Neural crest cell (in vitro differentiated cells): ENCODE results near the gene BPI. TPM values are rescaled to one million over a fixed set of nuclear protein-coding genes. Genes with fewer than 3 reads are reported as not detected.
"Not testable (repeated sequence)": the region's sequence is repeated elsewhere in the genome, so short reads cannot be mapped to it uniquely, and the experiment has no call there.

Experiments used
- DNase-seq: peaks from one replicate; pipeline ENCODE4 v3.0.0; 2021; ENCODE audit warnings: low read depth, mixed read lengths, low spot score
- H3K27ac Mint-ChIP-seq: one replicate; pipeline ENCODE4 v1.8.0; 2021; ENCODE audit warnings: mild to moderate bottlenecking, mixed read lengths; ENCODE audit not compliant: unreplicated experiment
- H3K27me3 Mint-ChIP-seq: 2 replicates; pipeline ENCODE4 v1.8.0; 2021; ENCODE audit warnings: low read depth, mild to moderate bottlenecking, mixed read lengths
- H3K36me3 Mint-ChIP-seq: 2 replicates; pipeline ENCODE4 v1.8.0; 2021; ENCODE audit warnings: low read depth, mild to moderate bottlenecking, mixed read lengths
- H3K4me1 Mint-ChIP-seq: 2 replicates; pipeline ENCODE4 v1.8.0; 2021; ENCODE audit warnings: mixed read lengths
- H3K4me3 Mint-ChIP-seq: one replicate; pipeline ENCODE4 v1.8.0; 2021; ENCODE audit warnings: mild to moderate bottlenecking, mixed read lengths
- H3K9me3 Mint-ChIP-seq: 2 replicates; pipeline ENCODE4 v1.8.0; 2021; ENCODE audit warnings: mixed read lengths
- total RNA-seq: library from RNA; stranded (reverse); gene quantifications from 2 replicates; pipeline ENCODE4 v1.2.1, GENCODE V29; 2021
- TF ChIP-seq, protein P1 (sequence below): fragments of 200-600 bp; sonication (generic); conservative IDR thresholded peaks from 2 replicates; pipeline ENCODE4 v1.5.0; 2021; ENCODE audit warnings: antibody characterized with exemption, mild to moderate bottlenecking

BPI gene
- total RNA-seq, 1 donor from 2014 or later: not detected

DNA sequence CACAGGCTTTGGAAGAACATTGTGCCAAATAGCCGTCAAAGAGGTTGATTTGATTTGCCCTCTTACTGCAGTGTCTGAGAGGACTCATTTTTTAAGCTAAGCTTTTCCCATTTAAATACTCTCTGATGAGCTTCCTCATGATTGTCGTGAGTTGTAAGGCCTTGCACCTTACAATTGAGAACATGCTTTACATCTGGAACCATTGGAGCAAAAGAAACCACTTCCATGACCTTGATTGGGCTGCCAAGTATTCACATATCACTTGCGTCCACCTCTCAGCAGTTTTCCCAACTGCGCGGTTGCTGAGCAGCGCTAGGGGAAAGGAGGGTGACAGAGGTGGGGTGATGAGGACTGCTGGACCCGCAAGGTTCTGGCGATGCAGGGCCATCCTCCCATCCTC, 30.1 kb downstream of the BPI start:
- Mint-ChIP-seq H3K27me3 (peaks cover 5% of the 10 kb centered on the region), H3K36me3 (no peaks in the 10 kb centered on the region), H3K27ac (no peak overlapping the region), H3K4me1 (peaks cover 9% of the 10 kb centered on the region), H3K9me3 (peaks cover 6% of the 10 kb centered on the region), H3K4me3 (no peak overlapping the region)
- no peak for DNase-seq
- TF ChIP-seq, protein P1, sequence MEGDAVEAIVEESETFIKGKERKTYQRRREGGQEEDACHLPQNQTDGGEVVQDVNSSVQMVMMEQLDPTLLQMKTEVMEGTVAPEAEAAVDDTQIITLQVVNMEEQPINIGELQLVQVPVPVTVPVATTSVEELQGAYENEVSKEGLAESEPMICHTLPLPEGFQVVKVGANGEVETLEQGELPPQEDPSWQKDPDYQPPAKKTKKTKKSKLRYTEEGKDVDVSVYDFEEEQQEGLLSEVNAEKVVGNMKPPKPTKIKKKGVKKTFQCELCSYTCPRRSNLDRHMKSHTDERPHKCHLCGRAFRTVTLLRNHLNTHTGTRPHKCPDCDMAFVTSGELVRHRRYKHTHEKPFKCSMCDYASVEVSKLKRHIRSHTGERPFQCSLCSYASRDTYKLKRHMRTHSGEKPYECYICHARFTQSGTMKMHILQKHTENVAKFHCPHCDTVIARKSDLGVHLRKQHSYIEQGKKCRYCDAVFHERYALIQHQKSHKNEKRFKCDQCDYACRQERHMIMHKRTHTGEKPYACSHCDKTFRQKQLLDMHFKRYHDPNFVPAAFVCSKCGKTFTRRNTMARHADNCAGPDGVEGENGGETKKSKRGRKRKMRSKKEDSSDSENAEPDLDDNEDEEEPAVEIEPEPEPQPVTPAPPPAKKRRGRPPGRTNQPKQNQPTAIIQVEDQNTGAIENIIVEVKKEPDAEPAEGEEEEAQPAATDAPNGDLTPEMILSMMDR: no peak

DNA sequence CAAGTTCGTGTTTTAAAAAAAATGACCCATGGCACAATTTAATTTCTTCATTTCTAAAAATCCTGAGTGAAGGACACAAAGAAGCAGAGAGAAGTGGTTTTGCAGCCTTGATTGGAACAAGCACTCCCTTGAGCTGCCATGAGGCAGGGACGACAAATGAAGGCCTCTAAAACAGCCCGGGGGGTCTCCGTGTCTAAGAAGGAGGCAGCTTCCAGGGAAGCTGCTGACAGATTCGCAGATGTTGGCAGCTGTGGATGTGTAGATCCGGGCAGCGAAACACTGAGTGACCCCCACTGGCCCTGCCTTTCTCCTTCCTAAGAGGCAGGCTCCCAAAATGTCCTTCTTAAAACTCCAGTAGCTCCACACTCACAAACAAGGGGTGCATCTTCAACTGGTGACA, 32.8 kb downstream of the BPI start:
- Mint-ChIP-seq H3K27me3 (peaks cover 5% of the 10 kb centered on the region), H3K9me3 (peaks cover 6% of the 10 kb centered on the region), H3K36me3 (no peaks in the 10 kb centered on the region), H3K4me3 (no peak overlapping the region), H3K4me1 (peaks cover 11% of the 10 kb centered on the region), H3K27ac (no peak overlapping the region)
- no peak for DNase-seq
- TF ChIP-seq, protein P1: no peak

DNA sequence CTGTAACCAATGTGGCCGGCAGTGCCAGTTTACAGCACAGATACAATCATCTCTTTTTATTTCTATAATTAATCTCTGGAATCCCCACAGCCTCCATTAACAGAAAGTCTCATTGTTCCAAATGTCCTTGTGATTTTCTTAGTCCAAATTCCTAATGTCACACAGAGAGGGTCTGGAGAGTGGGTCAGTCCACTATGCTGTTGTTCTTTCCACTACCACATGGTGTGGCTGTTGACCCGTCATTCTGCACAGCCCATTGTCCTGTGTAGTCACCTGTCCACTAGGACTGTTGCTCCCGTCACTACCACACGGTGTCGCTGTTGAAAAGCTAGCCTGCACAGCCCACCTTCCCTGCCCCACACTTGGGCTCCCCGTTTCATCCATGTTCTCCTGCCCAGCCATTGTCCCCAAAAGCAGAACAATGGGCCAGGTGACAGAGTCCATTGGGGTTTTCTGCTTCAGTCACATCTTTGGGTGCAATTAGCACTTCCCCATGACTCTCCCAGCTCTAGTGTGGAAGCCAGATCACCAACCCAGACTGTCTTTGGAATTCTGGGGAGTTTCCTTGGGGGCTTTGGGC, 33.7 kb downstream of the BPI start:
- TF ChIP-seq, protein P1: peak; percentile 67
- Mint-ChIP-seq H3K36me3 (no peaks in the 10 kb centered on the region), H3K27me3 (no peaks in the 10 kb centered on the region), H3K27ac (no peak overlapping the region), H3K4me3 (no peak overlapping the region), H3K4me1 (peaks cover 20% of the 10 kb centered on the region), H3K9me3 (peaks cover 6% of the 10 kb centered on the region)
- peak; percentile 44 for DNase-seq

DNA sequence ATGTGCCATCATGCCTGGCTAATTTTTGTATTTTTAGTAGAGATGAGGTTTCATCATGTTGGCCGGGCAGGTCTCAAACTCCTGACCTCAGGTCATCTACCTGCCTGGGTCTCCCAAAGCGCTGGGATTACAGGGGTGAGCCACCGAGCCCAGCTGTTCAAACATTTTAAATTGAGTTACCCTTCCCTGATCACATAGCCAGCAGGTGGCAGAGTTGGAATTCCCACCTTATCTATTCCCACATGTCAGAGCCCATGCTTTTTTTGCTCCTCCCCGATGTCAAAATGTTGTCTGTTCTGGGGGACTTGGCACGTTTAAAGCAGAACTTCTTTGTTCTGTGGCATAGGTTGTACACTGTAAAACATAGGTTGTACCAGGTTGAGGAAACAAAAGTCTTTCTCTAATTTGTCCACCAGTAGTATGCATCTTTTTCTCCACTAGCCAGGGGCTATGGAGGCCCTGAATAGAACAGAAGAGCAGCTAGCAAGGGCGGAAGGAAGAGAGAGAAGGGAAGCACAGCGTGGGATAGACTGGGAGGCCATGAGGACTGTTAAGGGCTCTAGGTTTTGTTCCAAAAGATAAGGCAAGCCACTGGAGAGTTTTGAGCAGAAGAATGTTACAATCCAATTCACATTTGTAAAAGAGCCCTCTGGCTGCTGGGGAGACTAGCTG, 35.0 kb downstream of the BPI start:
- no peaks in the 10 kb centered on the region for H3K27me3 Mint-ChIP-seq
- no peak overlapping the region for H3K27ac Mint-ChIP-seq
- DNase-seq: no peak
- no peak overlapping the region for H3K4me3 Mint-ChIP-seq
- peaks cover 6% of the 10 kb centered on the region for H3K9me3 Mint-ChIP-seq
- no peaks in the 10 kb centered on the region for H3K36me3 Mint-ChIP-seq
- peaks cover 29% of the 10 kb centered on the region for H3K4me1 Mint-ChIP-seq
- TF ChIP-seq, protein P1: peak; percentile 50

DNA sequence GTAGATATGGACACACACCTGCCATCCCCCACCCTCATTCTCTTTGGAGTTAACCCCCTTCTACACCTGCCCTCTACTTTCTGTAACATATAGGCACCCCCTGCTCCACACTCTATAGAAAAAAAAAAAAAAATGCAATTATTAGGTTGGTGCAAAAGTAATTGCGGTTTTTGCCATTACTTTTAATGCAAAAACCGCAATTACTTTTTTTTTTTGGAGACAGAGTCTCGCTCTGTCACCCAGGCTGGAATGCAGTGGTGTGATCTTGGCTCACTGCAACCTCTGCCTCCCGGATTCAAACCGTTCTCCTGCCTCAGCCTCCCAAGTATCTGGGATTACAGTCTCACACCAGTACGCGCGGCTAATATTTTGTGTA, 35.6 kb downstream of the BPI start:
- DNase-seq, H3K9me3 Mint-ChIP-seq, H3K4me3 Mint-ChIP-seq, H3K36me3 Mint-ChIP-seq, H3K27ac Mint-ChIP-seq, H3K27me3 Mint-ChIP-seq: not testable (repeated sequence)
- H3K4me1 Mint-ChIP-seq: peaks cover 29% of the 10 kb centered on the region

DNA sequence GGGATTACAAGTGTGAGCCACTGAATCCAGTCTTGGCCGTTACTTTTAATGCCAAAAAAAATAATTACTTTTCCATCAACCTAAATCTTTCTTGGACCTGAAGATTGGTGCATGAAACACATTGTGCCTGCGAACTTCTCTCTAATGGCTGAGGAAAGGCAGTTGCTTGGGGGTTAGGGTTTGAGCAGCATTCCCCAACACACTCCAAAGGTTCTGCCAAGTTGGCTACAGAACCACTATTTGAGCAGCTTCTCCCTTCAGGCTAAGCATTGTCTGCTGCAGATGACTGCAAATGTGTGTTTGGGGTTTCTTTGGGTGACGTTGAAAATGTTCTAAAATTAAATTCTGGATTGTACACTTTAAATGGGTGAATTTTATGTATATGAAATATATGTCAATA, 36.0 kb downstream of the BPI start:
- Mint-ChIP-seq H3K9me3 (peaks cover 6% of the 10 kb centered on the region), H3K4me3 (no peak overlapping the region), H3K27me3 (no peaks in the 10 kb centered on the region), H3K4me1 (peaks cover 29% of the 10 kb centered on the region), H3K27ac (no peak overlapping the region), H3K36me3 (no peaks in the 10 kb centered on the region)
- no peak for DNase-seq
- TF ChIP-seq, protein P1: no peak
